T-helper 1 cell (primary cell): ENCODE measurements around the gene SSH3.

ENCODE experiments used
- DNase-seq, 5 donors: peaks; one replicate each; pipeline ENCODE4 v3.0.0-alpha.2; 2012 to 2020

SSH3 gene

DNA sequence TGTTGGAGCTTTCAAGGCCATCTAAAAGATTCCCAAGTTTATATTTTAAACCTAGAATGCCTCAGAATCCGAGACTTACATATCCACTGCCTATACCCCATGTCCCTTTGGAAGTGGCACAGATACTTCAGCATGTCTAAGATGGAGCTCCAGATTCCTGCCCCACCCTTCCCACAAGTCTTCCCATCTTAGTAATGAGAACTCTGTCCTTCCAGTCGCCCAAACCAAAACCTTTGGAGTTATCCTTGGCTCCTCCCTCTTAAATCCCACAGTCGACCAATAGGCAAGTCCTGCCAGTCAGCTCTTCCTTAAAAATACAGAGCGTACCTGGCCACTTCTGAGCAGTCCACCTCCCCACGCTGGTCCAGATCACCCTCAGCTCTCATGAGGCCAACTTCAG is 45.7 kb downstream of the SSH3 start:
- DNase-seq = no peak

DNA sequence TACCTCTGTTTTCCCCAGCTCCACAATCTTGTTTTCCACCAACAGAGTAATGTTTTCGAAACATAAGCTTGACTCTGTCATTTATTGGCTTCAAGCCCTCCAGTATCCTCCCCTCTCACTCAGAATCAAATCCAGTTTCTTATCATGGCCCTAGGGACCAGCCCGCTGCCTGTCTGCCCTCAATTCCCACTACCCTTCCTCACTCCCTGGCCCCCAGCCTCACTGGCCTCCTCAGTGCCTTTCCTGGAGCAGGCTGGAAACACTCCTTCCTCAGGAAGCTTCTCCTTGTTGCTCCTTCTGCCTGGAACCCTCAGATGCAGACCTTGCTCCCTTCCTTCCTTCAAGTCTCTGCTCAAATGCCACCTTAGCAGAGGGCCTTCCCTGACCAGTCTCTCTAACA is 46.1 kb downstream of the SSH3 start:
- no peak for DNase-seq

DNA sequence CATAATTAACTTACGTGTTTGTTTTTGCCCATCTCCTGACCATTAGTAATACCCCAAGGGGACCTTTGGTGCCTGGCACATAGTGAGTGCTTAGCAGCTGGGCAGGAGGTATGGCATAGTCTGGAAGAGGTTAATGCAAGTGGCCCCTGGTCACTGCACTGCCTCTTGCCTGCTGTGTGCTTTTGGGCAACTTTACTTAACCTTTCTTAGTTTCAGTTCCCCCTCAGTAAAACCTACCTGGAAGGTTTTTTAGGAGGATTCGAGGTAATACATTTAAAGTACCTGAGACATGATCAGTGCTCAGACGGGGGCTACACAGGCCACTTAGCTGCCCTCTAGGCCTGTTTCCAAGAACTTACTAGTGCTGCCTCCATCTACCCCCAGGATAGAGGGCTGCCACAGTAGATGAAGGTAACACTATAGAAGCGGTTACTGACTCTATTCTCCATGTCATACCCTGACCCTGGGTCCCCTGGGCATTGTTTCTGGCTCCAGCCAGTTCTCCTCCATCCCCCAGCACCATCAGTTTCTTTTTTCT is 46.7 kb downstream of the SSH3 start:
- DNase-seq = no peak

DNA sequence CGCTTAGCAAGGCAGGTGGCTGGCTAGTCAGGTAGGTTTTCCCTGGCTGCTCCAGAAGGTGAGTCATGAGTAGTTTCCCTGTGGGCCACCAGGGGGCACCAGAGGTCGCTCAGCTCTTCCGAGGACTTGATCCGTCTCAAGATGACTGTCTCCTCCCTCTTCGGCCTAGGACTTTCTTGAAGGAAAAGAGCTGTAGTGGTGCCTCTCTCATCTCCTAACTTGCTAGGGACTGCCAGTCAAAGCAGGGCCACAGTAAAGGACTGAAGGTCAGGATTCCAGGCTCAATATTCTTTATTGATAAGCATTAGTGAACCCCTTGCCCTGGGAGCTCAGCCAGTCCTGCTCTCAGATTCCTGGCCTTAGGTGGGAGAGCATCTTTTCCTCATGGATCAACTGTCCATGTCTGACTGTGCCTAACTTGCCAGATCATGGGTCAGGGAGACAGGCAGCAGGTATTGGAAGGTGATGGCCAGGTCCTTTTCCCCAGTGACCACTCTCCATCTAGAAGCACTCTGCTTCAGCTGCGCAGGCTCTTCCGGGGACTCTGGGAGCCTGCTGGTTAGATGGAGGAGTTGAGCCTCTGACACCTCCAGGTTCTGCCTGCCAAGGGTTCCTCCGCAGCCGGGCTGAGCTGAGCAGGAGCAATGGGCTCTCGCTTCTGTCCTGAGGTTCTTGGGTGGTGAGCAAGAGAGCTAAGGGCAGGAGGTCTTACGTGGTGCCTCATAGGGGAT is 48.1 kb downstream of the SSH3 start:
- peak; percentile 44 to 78 (median 59) for DNase-seq

DNA sequence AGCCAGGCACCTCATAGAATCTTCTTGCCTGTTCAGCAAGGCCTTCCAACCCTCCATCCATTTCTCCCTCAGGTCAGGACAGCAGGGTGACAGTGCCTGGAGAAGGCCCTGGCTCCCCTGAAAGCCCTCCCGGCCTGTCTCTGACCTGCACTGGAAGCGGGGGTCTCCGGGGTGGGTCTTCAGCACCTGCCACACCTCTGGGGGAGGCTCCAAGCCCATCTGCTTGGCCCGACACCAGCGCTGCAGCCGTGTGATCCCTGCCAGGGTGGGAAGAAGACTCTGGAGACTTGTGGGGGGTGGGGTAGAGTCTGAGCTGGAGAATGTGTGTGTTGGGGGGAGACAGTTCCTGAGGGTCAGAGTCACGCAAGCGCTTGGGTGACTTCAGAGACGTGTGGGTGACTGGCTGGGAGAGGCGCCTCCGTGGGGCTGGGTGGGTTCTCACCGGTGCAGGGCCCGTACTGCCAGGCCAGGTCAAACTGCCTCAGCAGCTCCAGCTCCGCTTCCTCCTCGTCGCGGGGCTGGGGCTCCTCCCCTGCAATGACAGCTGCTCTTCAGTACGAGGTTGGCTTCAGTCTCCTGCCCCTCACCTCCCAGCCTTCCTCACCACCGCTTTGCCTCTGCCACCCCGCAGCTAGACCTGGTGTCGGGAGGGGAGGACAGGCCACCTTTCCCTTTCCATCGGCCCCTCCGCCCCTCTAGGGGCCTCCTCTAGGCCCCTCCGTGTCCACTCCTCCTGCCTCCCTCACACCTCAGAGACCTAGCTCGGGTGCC is 49.4 kb downstream of the SSH3 start:
- DNase-seq = peak in 4 of 5 donors; percentile 44 to 83 (median 56)

DNA sequence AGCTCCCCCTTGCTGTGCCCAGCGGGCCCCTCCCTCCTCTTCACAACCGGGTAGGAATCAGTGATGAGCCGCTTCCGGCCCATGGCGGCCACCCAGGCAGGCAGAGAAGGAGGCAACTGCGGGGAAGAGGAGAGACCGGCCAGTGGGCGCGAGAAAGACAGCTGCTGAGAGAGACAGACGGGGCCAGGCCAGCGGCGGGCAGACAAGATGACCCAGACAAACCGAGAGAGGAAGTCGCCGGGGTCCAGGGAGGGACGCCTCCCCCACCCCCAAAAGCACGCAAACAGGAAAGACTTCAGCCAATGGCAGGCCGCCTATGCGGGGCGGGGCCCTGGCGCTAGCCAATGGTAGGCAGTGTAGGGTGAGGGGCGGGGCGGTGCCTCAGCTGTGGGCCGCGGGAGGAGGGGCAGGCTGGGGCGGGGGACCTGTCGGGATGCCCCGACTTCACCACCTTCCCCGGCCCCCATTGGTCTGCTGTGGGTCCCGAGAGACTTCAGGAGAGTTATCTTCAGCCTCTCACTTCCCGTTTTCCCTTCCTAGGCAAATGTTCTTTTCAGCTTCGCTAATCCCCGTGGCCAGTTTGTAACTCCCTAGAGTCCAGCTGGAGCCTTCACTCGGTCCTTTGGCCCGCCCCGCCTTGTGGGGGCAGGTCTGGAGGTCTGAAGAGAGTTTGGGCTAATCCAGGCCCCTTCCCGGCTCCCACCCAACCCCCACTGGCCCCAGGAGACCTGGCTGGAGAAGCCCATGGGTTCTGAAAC is 50.2 kb downstream of the SSH3 start, which contains the start of gene POLD4:
TSS of gene POLD4 (minus strand) at position 230 of the 758 bp plus-strand sequence. CDS start at position 83, 147 bp downstream.
- peak; percentile 89 to 96 (median 92) for DNase-seq

DNA sequence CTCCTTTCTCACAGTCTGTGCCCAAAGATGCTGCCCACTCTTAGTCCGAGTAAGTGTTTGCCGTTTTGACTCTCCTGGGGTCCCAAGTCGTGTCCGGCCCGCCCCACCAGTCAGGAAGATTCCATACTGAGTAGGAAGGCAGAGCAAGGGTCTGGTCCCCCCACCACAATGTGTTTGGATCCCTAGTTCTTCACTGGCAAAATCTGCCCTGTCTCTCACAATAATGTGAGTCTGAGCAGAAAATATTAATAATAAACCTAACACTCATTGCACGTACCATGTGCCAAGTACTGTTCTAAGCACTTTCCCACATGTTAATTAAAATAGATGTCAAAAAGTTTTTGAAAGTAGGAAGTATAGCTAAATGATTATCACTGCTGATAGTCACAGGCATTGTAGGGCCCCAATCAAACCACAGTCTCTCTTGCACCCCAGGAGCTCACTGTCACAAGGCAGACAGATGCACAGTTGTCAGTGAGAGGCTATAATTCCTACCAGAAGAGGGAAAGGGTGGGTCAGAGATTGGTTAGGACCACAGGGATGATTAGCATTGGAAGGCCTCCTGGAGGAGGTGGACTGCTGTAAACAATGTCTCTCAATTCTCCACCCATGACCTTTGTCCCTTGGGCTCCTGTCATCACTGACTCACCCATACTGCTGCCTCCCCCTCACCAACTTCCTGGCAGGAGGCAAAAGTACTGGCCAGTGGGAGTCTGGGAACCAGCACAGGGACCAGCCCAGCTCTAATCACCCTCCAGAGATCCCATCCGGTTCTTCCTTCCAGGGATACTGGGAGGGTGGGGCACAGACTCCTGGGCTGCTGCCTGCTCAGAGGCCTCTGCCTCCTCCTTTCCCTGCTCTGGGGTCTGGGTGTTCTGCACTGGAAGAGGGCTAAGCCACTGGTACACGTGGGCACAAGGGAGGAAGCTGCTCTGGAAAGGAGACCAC is 51.0 kb downstream of the SSH3 start:
- no peak for DNase-seq

DNA sequence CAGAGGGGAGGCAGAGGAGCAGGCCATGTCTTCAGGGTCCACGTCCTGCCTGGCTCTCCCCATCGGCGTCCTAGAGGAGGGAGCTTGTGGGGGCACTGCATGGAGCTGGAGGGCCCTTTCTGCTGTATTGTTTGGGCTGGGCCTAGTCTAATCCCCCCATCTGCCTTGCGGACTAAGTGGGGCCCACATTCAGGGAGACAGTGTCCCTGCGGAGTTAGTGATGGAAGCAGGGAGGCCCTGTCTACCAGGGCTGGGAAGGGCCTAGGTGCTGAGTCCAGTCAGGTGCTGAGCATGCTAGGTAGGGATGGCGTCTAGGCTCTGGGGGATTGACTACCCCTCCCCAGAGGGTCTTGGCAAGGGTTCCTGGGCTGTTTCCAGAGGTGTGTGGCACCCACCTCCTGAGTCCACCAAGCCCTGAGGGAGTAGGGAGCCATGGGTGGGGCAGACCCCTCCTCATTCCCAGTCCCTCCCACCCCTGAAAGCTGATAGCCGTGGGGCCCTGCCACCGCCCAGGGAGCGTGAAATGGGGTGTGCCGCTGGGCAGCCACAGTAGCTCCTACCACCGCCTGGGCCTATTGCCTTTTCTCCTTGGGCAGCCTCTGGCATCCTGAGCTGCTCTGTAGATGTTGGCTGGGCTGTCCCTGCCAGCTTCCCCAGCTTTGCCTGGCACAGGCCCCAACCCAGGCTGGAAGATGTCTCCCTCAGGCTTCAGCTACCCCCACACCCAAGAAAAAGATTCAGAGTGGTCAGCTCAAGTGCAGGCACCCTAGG is 51.9 kb downstream of the SSH3 start:
- no peak for DNase-seq

DNA sequence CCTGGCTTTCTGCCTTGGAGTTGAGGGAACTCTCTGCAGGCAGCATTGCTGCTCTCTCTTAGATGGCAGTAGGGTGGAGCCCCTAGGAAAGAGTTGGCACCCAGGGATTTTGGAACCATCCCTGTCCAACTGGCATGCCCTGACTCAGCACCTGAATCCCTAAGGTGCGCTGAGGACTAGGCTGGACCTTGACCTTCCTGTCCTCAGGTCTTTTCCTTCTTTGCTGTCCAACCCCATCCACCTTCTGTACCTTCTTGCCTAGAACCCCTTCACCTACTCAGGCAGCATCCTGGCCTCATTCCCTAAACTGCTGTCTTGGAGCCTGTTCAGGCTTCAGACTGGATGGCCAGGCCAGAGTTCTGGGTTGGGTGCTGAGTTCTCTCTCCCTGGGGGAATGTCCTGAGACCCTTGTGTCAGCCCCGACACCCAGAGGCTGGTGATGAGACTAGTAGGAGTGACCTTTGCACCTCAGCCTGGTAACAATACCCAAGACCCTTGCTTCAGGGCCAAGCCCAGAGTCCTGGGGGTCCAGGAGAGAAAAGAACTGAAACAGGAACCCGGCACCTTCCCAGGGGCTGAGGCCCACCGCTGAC is 52.6 kb downstream of the SSH3 start:
- no peak for DNase-seq

DNA sequence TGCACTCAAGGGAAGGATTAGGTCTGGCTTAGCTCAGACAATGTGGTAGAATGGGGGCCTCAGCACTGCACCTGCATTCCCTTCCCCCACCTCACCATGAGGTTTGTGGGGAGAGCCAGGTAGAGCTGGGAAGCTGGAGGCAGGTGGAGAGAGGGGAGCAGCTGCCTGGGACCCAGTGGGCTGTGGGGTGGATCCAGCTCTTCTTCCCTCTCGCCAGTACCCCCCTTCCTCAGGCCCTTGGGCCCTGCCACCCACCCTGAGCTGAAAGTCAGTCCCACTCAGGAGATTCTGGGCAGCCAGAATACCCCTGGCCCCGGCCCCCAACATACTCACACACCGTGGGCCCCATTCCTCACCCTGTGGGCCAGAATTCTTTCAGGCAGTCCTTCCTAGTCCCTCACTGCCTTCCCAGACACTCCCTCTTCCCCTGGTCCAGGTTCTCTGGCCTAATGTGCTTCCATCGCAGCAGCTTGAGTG is 53.1 kb downstream of the SSH3 start:
- no peak for DNase-seq

DNA sequence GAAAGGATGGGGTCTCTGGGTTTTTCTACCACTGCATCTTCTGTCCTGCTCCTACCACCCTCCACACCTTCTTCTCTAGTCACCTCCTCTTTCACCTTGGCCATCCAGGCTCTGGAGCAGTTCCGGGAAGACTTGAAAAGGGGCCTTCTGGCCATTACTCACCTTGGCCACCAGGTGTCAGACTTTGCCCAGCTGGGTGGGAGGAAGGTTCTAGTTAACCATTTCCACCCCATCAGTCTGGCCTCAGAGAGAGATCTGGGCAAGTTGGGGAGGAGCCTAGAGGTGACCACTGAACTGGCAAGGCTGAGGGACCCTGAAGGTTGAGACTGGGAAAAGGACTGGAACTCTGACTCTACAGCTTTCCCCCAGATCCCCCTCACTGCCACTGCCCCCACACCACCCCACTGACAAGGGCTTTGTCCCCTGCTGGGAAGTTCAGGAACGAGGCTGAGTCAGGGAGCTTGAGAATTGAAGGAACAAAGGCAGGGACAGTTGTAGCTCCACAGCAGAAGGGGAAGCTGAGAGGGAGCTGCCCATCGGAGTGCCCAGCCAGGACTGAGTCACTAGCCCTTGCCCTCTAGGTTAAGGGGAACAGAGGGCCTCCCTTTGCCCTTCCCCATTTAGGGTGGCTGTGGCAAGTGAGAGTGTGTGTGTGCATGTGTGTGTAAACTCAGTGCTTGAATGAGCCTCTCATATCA is 53.7 kb downstream of the SSH3 start:
- peak; percentile 36 to 70 (median 57) for DNase-seq

DNA sequence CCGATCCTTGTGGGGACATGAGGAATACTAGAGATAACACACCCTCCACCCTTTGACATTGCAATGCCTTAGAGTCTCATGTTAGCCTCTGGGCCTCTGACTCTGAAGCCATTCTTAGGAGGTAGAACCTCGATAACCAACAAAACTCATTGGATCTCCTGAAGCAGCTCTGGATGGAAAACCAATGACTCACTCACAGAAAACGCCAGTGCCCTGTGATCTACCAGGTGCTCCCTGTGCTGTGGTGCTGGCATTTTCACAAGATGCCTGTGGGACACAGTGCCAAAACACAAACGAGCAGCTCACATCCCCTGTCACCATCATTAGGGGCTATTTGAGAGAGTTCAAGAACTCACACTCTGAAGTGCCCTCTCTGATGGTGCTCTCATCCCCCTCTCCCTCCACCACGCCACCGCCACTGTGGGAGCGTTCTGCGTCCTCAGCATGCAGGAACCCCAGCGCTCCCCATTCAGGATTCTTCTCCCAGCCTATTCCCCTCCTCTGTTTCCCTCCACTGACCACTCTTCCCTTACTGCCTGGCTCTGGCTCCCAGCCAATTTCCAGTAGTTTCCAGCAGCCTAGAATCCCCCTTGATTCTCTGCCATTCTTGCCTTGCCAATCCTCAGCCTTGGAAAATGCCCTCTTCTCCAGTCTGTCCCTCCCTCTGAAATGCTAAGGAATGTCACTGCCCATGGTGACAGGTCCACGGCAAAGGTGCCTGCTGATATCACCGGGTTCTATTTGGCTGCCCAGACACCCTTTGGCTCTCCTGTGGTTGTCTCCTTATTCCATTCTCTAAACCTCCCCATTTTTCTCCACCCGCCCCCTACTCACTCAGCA is 54.7 kb downstream of the SSH3 start:
- DNase-seq = no peak
